K562 (cell line): ENCODE measurements around the gene ACBD6. TPM values are rescaled to one million over a fixed set of nuclear protein-coding genes. Genes with fewer than 3 reads are reported as not detected.

Experiments
- BCOR ChIP-seq: fragments of 450-650 bp; IDR thresholded peaks from 2 replicates; pipeline ENCODE4 v1.6.1; 2016
- FOXA3 ChIP-seq, 2 experiments: fragments of 450-650 bp in 1 of 2; sonication (generic) in 1 of 2; formaldehyde crosslinking; IDR thresholded peaks in 1 of 2; conservative IDR thresholded peaks in 1 of 2; 2 replicates each; pipeline versions ENCODE4 v1.4.0 to v1.8.0; 2020 to 2022; ENCODE audit warnings: mild to moderate bottlenecking in 2 of 2, missing genetic modification reagents in 1 of 2
- GATAD2A ChIP-seq: fragments of 450-650 bp; IDR thresholded peaks from 2 replicates; pipeline ENCODE4 v1.6.1; 2017
- LEF1 ChIP-seq: fragments of 450-650 bp; IDR thresholded peaks from 2 replicates; pipeline ENCODE4 v1.6.1; 2016; ENCODE audit warnings: mild to moderate bottlenecking
- MAFK ChIP-seq: IDR thresholded peaks from 2 replicates; pipeline ENCODE4 v1.6.1; 2011; ENCODE audit warnings: low read length, improper control_type of control experiment
- MCM2 ChIP-seq: fragments of 450-650 bp; IDR thresholded peaks from 2 replicates; pipeline ENCODE4 v1.6.1; 2017; ENCODE audit warnings: low read depth, mild to moderate bottlenecking
- SMARCE1 ChIP-seq: fragments of 450-650 bp; IDR thresholded peaks from 2 replicates; pipeline ENCODE4 v1.7.1; 2016; ENCODE audit warnings: mild to moderate bottlenecking
- TRIM24 ChIP-seq, 2 experiments: fragments of 450-650 bp; IDR thresholded peaks; 2 replicates each; pipeline ENCODE4 v1.6.1; 2016
- XRCC3 ChIP-seq: fragments of 450-650 bp; IDR thresholded peaks from 2 replicates; pipeline ENCODE4 v1.6.1; 2017; ENCODE audit warnings: mild to moderate bottlenecking, moderate library complexity
- YY1 ChIP-seq, 3 experiments: IDR thresholded peaks; 2 replicates each; pipeline ENCODE4 v1.6.1; 2011; ENCODE audit warnings: low read length in 2 of 3, mild to moderate bottlenecking in 2 of 3, moderate library complexity in 2 of 3, borderline replicate concordance in 1 of 3, control low read depth in 1 of 3, low read depth in 1 of 3; ENCODE audit not compliant: insufficient read depth in 3 of 3, insufficient replicate concordance in 2 of 3, control insufficient read depth in 1 of 3, insufficient read length in 1 of 3; ENCODE audit errors: extremely low read depth in 1 of 3
- ZNF316 ChIP-seq: fragments of 450-650 bp; IDR thresholded peaks from 2 replicates; pipeline ENCODE4 v1.6.1; 2016
- ZNF589 ChIP-seq: fragments of 200-800 bp; sonication (Bioruptor generic); IDR thresholded peaks from 2 replicates; pipeline ENCODE4 v1.6.1; 2016; ENCODE audit warnings: low read depth, missing genetic modification characterization, missing compliant biosample characterization
- polyA plus RNA-seq, 8 experiments: library from polyadenylated mRNA; depleted of rRNA in 4 of 8; stranded (reverse) in 5 of 8; unstranded in 3 of 8; fragments of >200 nt; fragmentation: Nextera tagmentation in 2 of 8; fragmentation: Illumina TruSeq in 1 of 8; extraction: Ambion mirVana in 2 of 8; extraction: Trizol in 1 of 8; gene quantifications; 2 replicates each; pipeline versions ENCODE4 v1.2.1 to v1.2.3, GENCODE V29; 2011 to 2014; ENCODE audit warnings: inconsistent platforms in 1 of 8, missing spikeins in 1 of 8
- total RNA-seq, 7 experiments: library from RNA; depleted of rRNA in 6 of 7; stranded (reverse); fragments of >200 nt in 6 of 7; fragmentation: Illumina TruSeq in 2 of 7; extraction: Trizol in 2 of 7; gene quantifications; 2 replicates each; pipeline versions ENCODE4 v1.2.1 to v1.2.3, GENCODE V29; 2011 to 2021; ENCODE audit warnings: low replicate concordance in 1 of 7
- TF ChIP-seq, protein P1 (sequence below): sonication (generic); formaldehyde crosslinking; IDR thresholded peaks from 2 replicates; pipeline ENCODE4 v1.8.0; 2023; ENCODE audit warnings: mild to moderate bottlenecking, missing genetic modification reagents
- TF ChIP-seq, protein P2 (sequence below): sonication (generic); formaldehyde crosslinking; IDR thresholded peaks from 2 replicates; pipeline ENCODE4 v1.8.0; 2022; ENCODE audit warnings: mild to moderate bottlenecking, missing genetic modification reagents
- TF ChIP-seq, protein P3 (sequence below): fragments of 250-450 bp; sonication (Bioruptor Pico); IDR thresholded peaks from 2 replicates; pipeline ENCODE4 v1.9.0; 2021; ENCODE audit warnings: mild to moderate bottlenecking, inconsistent platforms
- TF ChIP-seq, protein P4 (sequence below): fragments of 450-650 bp; IDR thresholded peaks from 2 replicates; pipeline ENCODE4 v1.6.1; 2017; ENCODE audit warnings: antibody characterized with exemption

The ACBD6 gene
- total and polyA plus RNA-seq, 9 of the 15 experiments (the other 6 are each of a cell fraction or from before 2014, with no cell fraction given) = 16.9 to 107 (median 77.7) TPM

DNA sequence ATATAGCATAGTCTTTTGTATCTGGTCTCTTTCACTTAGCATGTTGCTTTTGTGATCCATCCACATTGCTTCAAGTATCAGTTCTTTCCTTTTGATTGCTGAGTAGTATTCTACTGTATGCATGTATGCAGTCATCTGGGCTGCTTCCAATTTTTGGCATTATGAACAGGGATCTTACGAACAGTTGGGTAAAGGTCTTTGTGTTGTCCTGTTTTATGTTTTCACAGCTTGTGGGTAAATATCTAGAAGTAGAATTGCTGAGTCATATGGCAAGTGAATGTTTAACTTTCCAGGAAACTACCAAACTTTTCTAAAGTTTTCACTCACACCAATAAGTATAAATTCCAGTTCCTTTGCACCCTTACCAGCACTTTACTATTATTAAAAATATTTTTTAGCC lies 211.4 kb downstream of the ACBD6 start (continued):
- TF ChIP-seq, protein P1, sequence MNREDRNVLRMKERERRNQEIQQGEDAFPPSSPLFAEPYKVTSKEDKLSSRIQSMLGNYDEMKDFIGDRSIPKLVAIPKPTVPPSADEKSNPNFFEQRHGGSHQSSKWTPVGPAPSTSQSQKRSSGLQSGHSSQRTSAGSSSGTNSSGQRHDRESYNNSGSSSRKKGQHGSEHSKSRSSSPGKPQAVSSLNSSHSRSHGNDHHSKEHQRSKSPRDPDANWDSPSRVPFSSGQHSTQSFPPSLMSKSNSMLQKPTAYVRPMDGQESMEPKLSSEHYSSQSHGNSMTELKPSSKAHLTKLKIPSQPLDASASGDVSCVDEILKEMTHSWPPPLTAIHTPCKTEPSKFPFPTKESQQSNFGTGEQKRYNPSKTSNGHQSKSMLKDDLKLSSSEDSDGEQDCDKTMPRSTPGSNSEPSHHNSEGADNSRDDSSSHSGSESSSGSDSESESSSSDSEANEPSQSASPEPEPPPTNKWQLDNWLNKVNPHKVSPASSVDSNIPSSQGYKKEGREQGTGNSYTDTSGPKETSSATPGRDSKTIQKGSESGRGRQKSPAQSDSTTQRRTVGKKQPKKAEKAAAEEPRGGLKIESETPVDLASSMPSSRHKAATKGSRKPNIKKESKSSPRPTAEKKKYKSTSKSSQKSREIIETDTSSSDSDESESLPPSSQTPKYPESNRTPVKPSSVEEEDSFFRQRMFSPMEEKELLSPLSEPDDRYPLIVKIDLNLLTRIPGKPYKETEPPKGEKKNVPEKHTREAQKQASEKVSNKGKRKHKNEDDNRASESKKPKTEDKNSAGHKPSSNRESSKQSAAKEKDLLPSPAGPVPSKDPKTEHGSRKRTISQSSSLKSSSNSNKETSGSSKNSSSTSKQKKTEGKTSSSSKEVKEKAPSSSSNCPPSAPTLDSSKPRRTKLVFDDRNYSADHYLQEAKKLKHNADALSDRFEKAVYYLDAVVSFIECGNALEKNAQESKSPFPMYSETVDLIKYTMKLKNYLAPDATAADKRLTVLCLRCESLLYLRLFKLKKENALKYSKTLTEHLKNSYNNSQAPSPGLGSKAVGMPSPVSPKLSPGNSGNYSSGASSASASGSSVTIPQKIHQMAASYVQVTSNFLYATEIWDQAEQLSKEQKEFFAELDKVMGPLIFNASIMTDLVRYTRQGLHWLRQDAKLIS (CRISPR knock-in tag) = no peak
- TF ChIP-seq, protein P2, sequence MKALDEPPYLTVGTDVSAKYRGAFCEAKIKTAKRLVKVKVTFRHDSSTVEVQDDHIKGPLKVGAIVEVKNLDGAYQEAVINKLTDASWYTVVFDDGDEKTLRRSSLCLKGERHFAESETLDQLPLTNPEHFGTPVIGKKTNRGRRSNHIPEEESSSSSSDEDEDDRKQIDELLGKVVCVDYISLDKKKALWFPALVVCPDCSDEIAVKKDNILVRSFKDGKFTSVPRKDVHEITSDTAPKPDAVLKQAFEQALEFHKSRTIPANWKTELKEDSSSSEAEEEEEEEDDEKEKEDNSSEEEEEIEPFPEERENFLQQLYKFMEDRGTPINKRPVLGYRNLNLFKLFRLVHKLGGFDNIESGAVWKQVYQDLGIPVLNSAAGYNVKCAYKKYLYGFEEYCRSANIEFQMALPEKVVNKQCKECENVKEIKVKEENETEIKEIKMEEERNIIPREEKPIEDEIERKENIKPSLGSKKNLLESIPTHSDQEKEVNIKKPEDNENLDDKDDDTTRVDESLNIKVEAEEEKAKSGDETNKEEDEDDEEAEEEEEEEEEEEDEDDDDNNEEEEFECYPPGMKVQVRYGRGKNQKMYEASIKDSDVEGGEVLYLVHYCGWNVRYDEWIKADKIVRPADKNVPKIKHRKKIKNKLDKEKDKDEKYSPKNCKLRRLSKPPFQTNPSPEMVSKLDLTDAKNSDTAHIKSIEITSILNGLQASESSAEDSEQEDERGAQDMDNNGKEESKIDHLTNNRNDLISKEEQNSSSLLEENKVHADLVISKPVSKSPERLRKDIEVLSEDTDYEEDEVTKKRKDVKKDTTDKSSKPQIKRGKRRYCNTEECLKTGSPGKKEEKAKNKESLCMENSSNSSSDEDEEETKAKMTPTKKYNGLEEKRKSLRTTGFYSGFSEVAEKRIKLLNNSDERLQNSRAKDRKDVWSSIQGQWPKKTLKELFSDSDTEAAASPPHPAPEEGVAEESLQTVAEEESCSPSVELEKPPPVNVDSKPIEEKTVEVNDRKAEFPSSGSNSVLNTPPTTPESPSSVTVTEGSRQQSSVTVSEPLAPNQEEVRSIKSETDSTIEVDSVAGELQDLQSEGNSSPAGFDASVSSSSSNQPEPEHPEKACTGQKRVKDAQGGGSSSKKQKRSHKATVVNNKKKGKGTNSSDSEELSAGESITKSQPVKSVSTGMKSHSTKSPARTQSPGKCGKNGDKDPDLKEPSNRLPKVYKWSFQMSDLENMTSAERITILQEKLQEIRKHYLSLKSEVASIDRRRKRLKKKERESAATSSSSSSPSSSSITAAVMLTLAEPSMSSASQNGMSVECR (CRISPR knock-in tag) = no peak
- no peak for TF ChIP-seq GATAD2A
- 0 out of 2 replicates have a peak, but pooled peaks have one; percentile 22 for TF ChIP-seq LEF1
- no peak for TF ChIP-seq ZNF589 (CRISPR knock-in tag)
- peak; percentile 69; the same call in 1 of the 2 replicates for TF ChIP-seq SMARCE1
- TF ChIP-seq, protein P3, sequence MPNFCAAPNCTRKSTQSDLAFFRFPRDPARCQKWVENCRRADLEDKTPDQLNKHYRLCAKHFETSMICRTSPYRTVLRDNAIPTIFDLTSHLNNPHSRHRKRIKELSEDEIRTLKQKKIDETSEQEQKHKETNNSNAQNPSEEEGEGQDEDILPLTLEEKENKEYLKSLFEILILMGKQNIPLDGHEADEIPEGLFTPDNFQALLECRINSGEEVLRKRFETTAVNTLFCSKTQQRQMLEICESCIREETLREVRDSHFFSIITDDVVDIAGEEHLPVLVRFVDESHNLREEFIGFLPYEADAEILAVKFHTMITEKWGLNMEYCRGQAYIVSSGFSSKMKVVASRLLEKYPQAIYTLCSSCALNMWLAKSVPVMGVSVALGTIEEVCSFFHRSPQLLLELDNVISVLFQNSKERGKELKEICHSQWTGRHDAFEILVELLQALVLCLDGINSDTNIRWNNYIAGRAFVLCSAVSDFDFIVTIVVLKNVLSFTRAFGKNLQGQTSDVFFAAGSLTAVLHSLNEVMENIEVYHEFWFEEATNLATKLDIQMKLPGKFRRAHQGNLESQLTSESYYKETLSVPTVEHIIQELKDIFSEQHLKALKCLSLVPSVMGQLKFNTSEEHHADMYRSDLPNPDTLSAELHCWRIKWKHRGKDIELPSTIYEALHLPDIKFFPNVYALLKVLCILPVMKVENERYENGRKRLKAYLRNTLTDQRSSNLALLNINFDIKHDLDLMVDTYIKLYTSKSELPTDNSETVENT (CRISPR knock-in tag) = no peak
- peak; percentile 96 for TF ChIP-seq ZNF316
- TF ChIP-seq MAFK = peak; percentile 86; the same call in 1 of the 2 replicates
- no peak for TF ChIP-seq MCM2
- TF ChIP-seq FOXA3 (CRISPR knock-in tag; conservative IDR thresholded peaks at IDR 0.05 in 1 of 2, IDR thresholded peaks at IDR 0.05 in 1 of 2) = peak in 1 of 2 experiments; percentile 49; a peak in 1 of 4 replicates
- peak in 1 of 2 experiments; percentile 37; a peak in 1 of 4 replicates for TF ChIP-seq TRIM24 (IDR thresholded peaks at IDR 0.05)
- no peak for TF ChIP-seq YY1 (IDR thresholded peaks at IDR 0.05; ENCODE audit: borderline replicate concordance in 1 of 3, control insufficient read depth in 1 of 3, extremely low read depth in 1 of 3, insufficient read depth in 3 of 3, insufficient read length in 1 of 3, insufficient replicate concordance in 2 of 3, low read depth in 1 of 3, low read length in 2 of 3)
- peak; percentile 63; the same call in 1 of the 2 replicates for TF ChIP-seq BCOR
- 0 out of 2 replicates have a peak, but pooled peaks have one; percentile 7 for TF ChIP-seq XRCC3
- TF ChIP-seq, protein P4, sequence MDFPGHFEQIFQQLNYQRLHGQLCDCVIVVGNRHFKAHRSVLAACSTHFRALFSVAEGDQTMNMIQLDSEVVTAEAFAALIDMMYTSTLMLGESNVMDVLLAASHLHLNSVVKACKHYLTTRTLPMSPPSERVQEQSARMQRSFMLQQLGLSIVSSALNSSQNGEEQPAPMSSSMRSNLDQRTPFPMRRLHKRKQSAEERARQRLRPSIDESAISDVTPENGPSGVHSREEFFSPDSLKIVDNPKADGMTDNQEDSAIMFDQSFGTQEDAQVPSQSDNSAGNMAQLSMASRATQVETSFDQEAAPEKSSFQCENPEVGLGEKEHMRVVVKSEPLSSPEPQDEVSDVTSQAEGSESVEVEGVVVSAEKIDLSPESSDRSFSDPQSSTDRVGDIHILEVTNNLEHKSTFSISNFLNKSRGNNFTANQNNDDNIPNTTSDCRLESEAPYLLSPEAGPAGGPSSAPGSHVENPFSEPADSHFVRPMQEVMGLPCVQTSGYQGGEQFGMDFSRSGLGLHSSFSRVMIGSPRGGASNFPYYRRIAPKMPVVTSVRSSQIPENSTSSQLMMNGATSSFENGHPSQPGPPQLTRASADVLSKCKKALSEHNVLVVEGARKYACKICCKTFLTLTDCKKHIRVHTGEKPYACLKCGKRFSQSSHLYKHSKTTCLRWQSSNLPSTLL = no peak
